ENCODE data around the gene NTF4. TPM values are rescaled to one million over a fixed set of nuclear protein-coding genes. Genes with fewer than 3 reads are reported as not detected.

NTF4 gene
- total RNA-seq, 1 experiment from 2014 or later: not detected

- H3K36me3 ChIP-seq (ENCODE audit: insufficient read depth, low read length, poor library complexity, severe bottlenecking): no peaks in the 10 kb centered on the region
- H3K27ac ChIP-seq (ENCODE audit: low read depth, low read length, poor library complexity, severe bottlenecking): no peak overlapping the region
- TF ChIP-seq EZH2 (IDR thresholded peaks at IDR 0.05; ENCODE audit: borderline replicate concordance, low read depth, low read length, poor library complexity, severe bottlenecking) (no peak), CTCF (conservative IDR thresholded peaks at IDR 0.05; ENCODE audit: low read depth, low read length) (no peak)
- intact Hi-C loops (cut with micrococcal nuclease; ENCODE audit: unreplicated experiment): no loop called here
- no peaks in the 10 kb centered on the region for H3K27me3 ChIP-seq (replicated peaks; ENCODE audit: insufficient read depth, low read depth, low read length, poor library complexity)
- H3K9me3 ChIP-seq (ENCODE audit: low read depth, low read length, poor library complexity, severe bottlenecking): no peaks in the 10 kb centered on the region
- CTCF ChIA-PET: interaction anchor here (1.5 kb wide), 1 partner anchor 66 kb away, joined by 4 read pairs; no protein-coding TSS in a partner anchor
- no TSS peak for BruUV-seq (replicated peaks)
- peaks cover 9% of the 10 kb centered on the region for H3K4me1 ChIP-seq (ENCODE audit: insufficient read depth, low read length, poor library complexity, severe bottlenecking)
- no peak for DNase-seq (ENCODE audit: low spot score)
- POLR2A ChIA-PET (ENCODE audit: low non-redundant PET): no interaction called here
- H3K4me3 ChIP-seq (ENCODE audit: low read depth, low read length, poor library complexity, severe bottlenecking): no peak overlapping the region
Measured at GRCh38 chr19:49065905-49066512, 1.4 kb upstream of the NTF4 start.

- Histone ChIP-seq H3K27me3 (replicated peaks; ENCODE audit: insufficient read depth, low read depth, low read length, poor library complexity) (no peaks in the 10 kb centered on the region), H3K27ac (ENCODE audit: low read depth, low read length, poor library complexity, severe bottlenecking) (no peak overlapping the region), H3K9me3 (ENCODE audit: low read depth, low read length, poor library complexity, severe bottlenecking) (no peaks in the 10 kb centered on the region), H3K36me3 (ENCODE audit: insufficient read depth, low read length, poor library complexity, severe bottlenecking) (no peaks in the 10 kb centered on the region), H3K4me1 (ENCODE audit: insufficient read depth, low read length, poor library complexity, severe bottlenecking) (peaks cover 9% of the 10 kb centered on the region), H3K4me3 (ENCODE audit: low read depth, low read length, poor library complexity, severe bottlenecking) (peak overlapping the region; percentile 45)
- TF ChIP-seq CTCF (conservative IDR thresholded peaks at IDR 0.05; ENCODE audit: low read depth, low read length) (no peak), EZH2 (IDR thresholded peaks at IDR 0.05; ENCODE audit: borderline replicate concordance, low read depth, low read length, poor library complexity, severe bottlenecking) (no peak)
- no peak for DNase-seq (ENCODE audit: low spot score)
- no TSS peak for BruUV-seq (replicated peaks)
- intact Hi-C loops (cut with micrococcal nuclease; ENCODE audit: unreplicated experiment): no loop called here
- POLR2A ChIA-PET (ENCODE audit: low non-redundant PET): no interaction called here
- CTCF ChIA-PET: no interaction called here
Measured at GRCh38 chr19:49064029-49064629, 489 bp downstream of the NTF4 start.

GRCh38 chr19:49061445-49061844, 3.2 kb downstream of the NTF4 start:
- ChIA-PET CTCF (no interaction called here), POLR2A (ENCODE audit: low non-redundant PET) (no interaction called here)
- H3K36me3 ChIP-seq (ENCODE audit: insufficient read depth, low read length, poor library complexity, severe bottlenecking): no peaks in the 10 kb centered on the region
- peaks cover 13% of the 10 kb centered on the region for H3K4me1 ChIP-seq (ENCODE audit: insufficient read depth, low read length, poor library complexity, severe bottlenecking)
- BruUV-seq (replicated peaks): no TSS peak
- no peaks in the 10 kb centered on the region for H3K9me3 ChIP-seq (ENCODE audit: low read depth, low read length, poor library complexity, severe bottlenecking)
- H3K27me3 ChIP-seq (replicated peaks; ENCODE audit: insufficient read depth, low read depth, low read length, poor library complexity): no peaks in the 10 kb centered on the region
- H3K27ac ChIP-seq (ENCODE audit: low read depth, low read length, poor library complexity, severe bottlenecking): no peak overlapping the region
- intact Hi-C loops (cut with micrococcal nuclease; ENCODE audit: unreplicated experiment): no loop called here
- no peak for DNase-seq (ENCODE audit: low spot score)
- no peak overlapping the region for H3K4me3 ChIP-seq (ENCODE audit: low read depth, low read length, poor library complexity, severe bottlenecking)
- no peak for TF ChIP-seq EZH2 (IDR thresholded peaks at IDR 0.05; ENCODE audit: borderline replicate concordance, low read depth, low read length, poor library complexity, severe bottlenecking)
- TF ChIP-seq CTCF (conservative IDR thresholded peaks at IDR 0.05; ENCODE audit: low read depth, low read length): no peak

Measured in A673 (cell line).